HepG2 (cell line): Measurements from ENCODE around the gene PPCDC. TPM values are rescaled to one million over a fixed set of nuclear protein-coding genes. Genes with fewer than 3 reads are reported as not detected.
A peak's percentile ranks its signal among the peaks of the same experiment; 100 is the strongest.

ENCODE experiments used
- ATAC-seq: fragments of 200-7000 bp; cut with Tn5 transposase; 3 replicates; pipeline ENCODE4 v1.9.1; 2020; ENCODE audit warnings: mild to moderate bottlenecking, moderate library complexity
- BruUV-seq: library from RNA; stranded (reverse); fragments of 400-500 nt; replicated peaks from 2 replicates; lab custom pipeline; 2021; lab: Mats Ljungman, UMichigan
- CTCF ChIA-PET: fragments of 300-600 bp; formaldehyde crosslinking; extraction: SDS; loops from one replicate; lab custom pipeline; 2021; ENCODE audit warnings: low total read pairs, inconsistent platforms, low intra/inter-chr PET ratio; lab: Yijun Ruan, JAX
- POLR2A ChIA-PET: fragments of 350-600 bp; sonication (Branson Sonifier 250); formaldehyde crosslinking; loops from one replicate; lab custom pipeline; 2020; ENCODE audit warnings: antibody characterized with exemption, inconsistent platforms; lab: Yijun Ruan, JAX
- DNase-seq: peaks from one replicate; pipeline ENCODE4 v3.0.0-alpha.2; 2015; ENCODE audit warnings: low spot score
- FAIRE-seq: peaks from 3 replicates; lab custom pipeline; 2011; peaks lifted over from hg19 to GRCh38; lab: Jason Lieb, UNC
- H2AFZ ChIP-seq: one replicate; pipeline ENCODE4 v1.6.1; 2011; ENCODE audit warnings: low read length, inconsistent platforms
- H3K27ac ChIP-seq: fragments of 300-600 bp; 3 replicates; pipeline ENCODE4 v1.8.0; 2011; ENCODE audit warnings: mixed run types, mild to moderate bottlenecking, mixed read lengths, low read length, inconsistent platforms; ENCODE audit not compliant: insufficient read depth; ENCODE audit errors: extremely low read length
- H3K27me3 ChIP-seq, 2 experiments: fragments of 200-600 bp in 1 of 2; 2 replicates in 1 of 2; 3 replicates in 1 of 2; pipeline versions ENCODE4 v1.6.0 to v1.8.0; 2011; ENCODE audit warnings: low read length in 2 of 2, mild to moderate bottlenecking in 2 of 2, moderate library complexity in 2 of 2, inconsistent platforms in 1 of 2; ENCODE audit not compliant: insufficient read depth in 2 of 2, control insufficient read depth in 1 of 2
- H3K36me3 ChIP-seq, 2 experiments: fragments of 200-600 bp in 1 of 2; replicated peaks in 1 of 2; 2 replicates in 1 of 2; 3 replicates in 1 of 2; pipeline versions ENCODE4 v1.5.1 to v1.8.0; 2011; ENCODE audit warnings: low read length in 2 of 2, inconsistent platforms in 1 of 2; ENCODE audit not compliant: insufficient read depth in 2 of 2, control insufficient read depth in 1 of 2
- H3K4me1 ChIP-seq: 2 replicates; pipeline ENCODE4 v1.5.1; 2012; ENCODE audit warnings: low read length, inconsistent platforms; ENCODE audit not compliant: insufficient read depth
- H3K4me2 ChIP-seq: 2 replicates; pipeline ENCODE4 v1.6.0; 2011; ENCODE audit warnings: low read depth, low read length, inconsistent platforms
- H3K4me3 ChIP-seq, 3 experiments: fragments of 200-600 bp in 1 of 3; sonication (generic), shearing (Covaris generic) in 1 of 3; replicated peaks in 1 of 3; 2 replicates each; pipeline ENCODE4 v1.5.1; 2011 to 2016; ENCODE audit warnings: low read length in 3 of 3, inconsistent platforms in 2 of 3, low read depth in 2 of 3, mild to moderate bottlenecking in 2 of 3, control low read depth in 1 of 3, mixed read lengths in 1 of 3; ENCODE audit not compliant: insufficient read depth in 1 of 3
- H3K79me2 ChIP-seq: one replicate; pipeline ENCODE4 v1.6.1; 2011; ENCODE audit warnings: low read length, inconsistent platforms; ENCODE audit not compliant: insufficient read depth
- H3K9ac ChIP-seq: 2 replicates; pipeline ENCODE4 v1.6.0; 2011; ENCODE audit warnings: mild to moderate bottlenecking, low read depth, low read length, inconsistent platforms; ENCODE audit not compliant: insufficient read depth
- H3K9me3 ChIP-seq: 2 replicates; pipeline ENCODE4 v1.5.1; 2012; ENCODE audit warnings: mild to moderate bottlenecking, low read length
- H4K20me1 ChIP-seq: 2 replicates; pipeline ENCODE4 v1.6.0; 2011; ENCODE audit warnings: inconsistent platforms, mild to moderate bottlenecking, low read length, moderate library complexity; ENCODE audit not compliant: insufficient read depth
- AHR ChIP-seq: IDR thresholded peaks from 2 replicates; pipeline ENCODE4 v1.6.1; 2018; ENCODE audit warnings: missing genetic modification reagents, missing compliant biosample characterization
- AKNA ChIP-seq: sonication (generic); formaldehyde crosslinking; IDR thresholded peaks from 2 replicates; pipeline ENCODE4 v1.4.0; 2020; ENCODE audit warnings: missing genetic modification reagents, borderline replicate concordance
- ATF5 ChIP-seq: sonication (generic); formaldehyde crosslinking; IDR thresholded peaks from 2 replicates; pipeline ENCODE4 v1.4.0; 2020; ENCODE audit warnings: mild to moderate bottlenecking, low read depth, missing genetic modification reagents
- ZNF749 ChIP-seq: sonication (generic); formaldehyde crosslinking; IDR thresholded peaks from 2 replicates; pipeline ENCODE4 v1.8.0; 2022; ENCODE audit warnings: mild to moderate bottlenecking, missing genetic modification reagents, moderate library complexity, borderline replicate concordance
- ZSCAN30 ChIP-seq: sonication (generic); formaldehyde crosslinking; IDR thresholded peaks from 2 replicates; pipeline ENCODE4 v1.5.0; 2020; ENCODE audit warnings: mild to moderate bottlenecking, missing genetic modification reagents
- WGBS: methylation state at CpG from one replicate; pipeline ENCODE4 v1.1.6; 2017; ENCODE audit warnings: low lambda C conversion rate; 5-methylcytosine and 5-hydroxymethylcytosine counted together
- in situ Hi-C: cut with HindIII; loops from 2 replicates; pipeline ENCODE4 v1.10.0; 2017; ENCODE audit warnings: low pct_unique_long_range_greater_than_20kb; ENCODE audit not compliant: extremely low pct_ligation_motif_present
- intact Hi-C: fragments of 100-400 bp; cut with micrococcal nuclease; formaldehyde crosslinking; loops from one replicate; pipeline ENCODE4 v1.10.0; 2022; ENCODE audit not compliant: unreplicated experiment
- polyA plus RNA-seq, 8 experiments: library from polyadenylated mRNA; depleted of rRNA in 3 of 8; stranded (reverse) in 7 of 8; unstranded in 1 of 8; fragments of >200 nt; fragmentation: Illumina TruSeq in 4 of 8; extraction: Trizol in 4 of 8; gene quantifications; 2 replicates each; pipeline versions ENCODE4 v1.2.1 to v1.2.3, GENCODE V29; 2011 to 2016; ENCODE audit warnings: low read depth in 4 of 8, missing spikeins in 1 of 8, mixed read lengths in 1 of 8; ENCODE audit not compliant: insufficient read depth in 1 of 8
- total RNA-seq, 5 experiments: library from RNA; depleted of rRNA; stranded (reverse); fragments of >200 nt; fragmentation: Illumina TruSeq; extraction: Trizol; gene quantifications; 2 replicates each; pipeline ENCODE4 v1.2.3, GENCODE V29; 2016; ENCODE audit warnings: low read depth in 1 of 5

Gene PPCDC
- total and polyA plus RNA-seq, 2 of the 13 experiments (the other 11 are each of a cell fraction or from before 2014, with no cell fraction given), result 12.3 to 12.8 TPM

GRCh38 chr15:75064846-75065245 is 41.5 kb downstream of the PPCDC start:
- Histone ChIP-seq H4K20me1 (no peaks in the 10 kb centered on the region), H2AFZ (no peak overlapping the region), H3K4me2 (peak overlapping the region; percentile 78), H3K27me3 (no peaks in the 10 kb centered on the region), H3K4me3 (peak overlapping the region in 1 of 3 experiments; percentile 54; a peak in 1 of 6 replicates), H3K4me1 (peaks cover 85% of the 10 kb centered on the region), H3K27ac (peak overlapping the region; percentile 54), H3K79me2 (no peaks in the 10 kb centered on the region), H3K9ac (no peak overlapping the region), H3K36me3 (no peaks in the 10 kb centered on the region), H3K9me3 (no peaks in the 10 kb centered on the region)
- 31% methylated on average over 2 of the region's 2 CpGs for WGBS
- DNase-seq, result no peak
- BruUV-seq, result no TSS peak
- CTCF ChIA-PET, result no interaction called here
- in situ Hi-C loops, result no loop called here
- TF ChIP-seq AKNA (CRISPR knock-in tag), result no peak
- no peak for TF ChIP-seq ATF5
- TF ChIP-seq ZSCAN30, result no peak
- no peak for TF ChIP-seq AHR (CRISPR knock-in tag)
- no peak for TF ChIP-seq ZNF749 (CRISPR knock-in tag)
- intact Hi-C loops, result no loop called here
- no peak for FAIRE-seq
- ATAC-seq, result no peak
- POLR2A ChIA-PET, result interaction anchor here (1.5 to 2.2 kb wide), 2 partner anchors 21 to 134 kb away, joined by 4 to 14 read pairs; no protein-coding TSS in a partner anchor
